ENCODE data around the gene TRAPPC10.
"Not testable (repeated sequence)": the region's sequence is repeated elsewhere in the genome, so short reads cannot be mapped to it uniquely, and the experiment has no call there.

Gene TRAPPC10

DNA sequence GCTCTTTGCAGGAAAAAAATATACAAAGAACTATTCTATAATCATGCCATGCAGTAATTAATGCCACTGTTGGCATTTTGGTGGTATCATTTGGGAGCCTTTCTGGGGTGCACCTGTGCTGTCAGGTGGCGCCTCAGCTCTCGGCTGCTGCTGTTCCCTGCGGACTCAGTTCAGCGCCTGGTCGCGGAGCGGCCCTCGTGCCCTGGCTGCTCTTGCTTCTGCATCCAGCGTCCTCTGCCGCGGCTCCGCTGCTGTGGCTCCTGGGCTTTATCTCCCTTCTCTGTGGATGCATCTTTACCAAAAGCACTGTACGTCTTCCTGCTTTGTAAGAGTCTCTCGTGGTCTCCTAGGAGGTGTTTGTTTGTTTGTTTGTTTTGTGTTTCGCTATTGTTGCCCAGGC is 60.0 kb downstream of the TRAPPC10 start:
- DNase-seq, result no peak

DNA sequence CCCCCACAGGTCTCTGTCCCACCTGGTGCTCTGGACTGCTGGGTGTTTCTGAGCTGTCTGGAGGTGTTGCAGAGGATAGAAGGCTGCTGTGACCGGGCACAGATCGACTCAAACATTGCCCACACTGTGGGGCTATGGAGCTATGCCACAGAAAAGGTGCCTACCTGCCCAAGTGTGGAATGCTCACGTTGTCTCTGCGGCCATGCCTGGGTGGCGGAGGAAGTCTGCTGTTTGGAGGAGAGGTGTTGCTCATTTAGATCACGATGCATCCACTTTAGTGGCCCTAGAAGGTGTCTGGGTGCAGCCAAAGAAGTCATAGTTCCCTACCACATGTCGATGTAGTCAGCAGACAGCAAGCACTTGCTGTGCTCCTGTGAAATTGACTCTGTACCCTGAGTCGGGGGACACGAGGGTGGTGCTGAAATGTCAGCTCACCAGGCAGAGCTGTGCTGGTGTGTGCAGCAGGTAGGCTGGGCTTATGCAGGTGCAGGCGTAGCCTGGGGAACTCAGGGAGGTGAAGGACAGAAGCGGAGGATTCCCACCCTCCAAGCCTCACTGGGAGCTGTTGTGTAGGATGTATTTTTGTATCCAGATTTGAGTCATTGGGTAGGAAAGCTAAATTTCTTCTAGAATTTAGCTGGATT is 62.3 kb downstream of the TRAPPC10 start:
- DNase-seq, result no peak

DNA sequence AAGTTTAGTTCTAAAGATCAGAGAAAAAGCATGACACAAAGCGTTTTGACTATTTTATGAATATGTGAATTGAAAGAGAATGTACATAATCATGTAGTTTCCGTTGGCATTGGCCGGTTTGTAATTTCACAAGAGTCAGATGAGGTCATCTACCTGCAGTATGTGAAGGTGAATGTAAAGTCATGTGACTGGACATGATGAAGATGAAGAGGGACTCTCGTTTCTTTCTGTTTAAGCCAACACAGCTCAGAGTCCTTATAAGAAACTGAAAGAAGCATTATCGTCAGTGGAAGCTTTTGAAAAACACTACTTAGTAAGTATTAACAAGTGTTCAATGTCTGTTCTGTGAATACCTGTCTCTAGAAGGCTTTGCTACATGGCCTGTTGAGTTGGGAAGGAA is 64.2 kb downstream of the TRAPPC10 start:
- no peak for DNase-seq

DNA sequence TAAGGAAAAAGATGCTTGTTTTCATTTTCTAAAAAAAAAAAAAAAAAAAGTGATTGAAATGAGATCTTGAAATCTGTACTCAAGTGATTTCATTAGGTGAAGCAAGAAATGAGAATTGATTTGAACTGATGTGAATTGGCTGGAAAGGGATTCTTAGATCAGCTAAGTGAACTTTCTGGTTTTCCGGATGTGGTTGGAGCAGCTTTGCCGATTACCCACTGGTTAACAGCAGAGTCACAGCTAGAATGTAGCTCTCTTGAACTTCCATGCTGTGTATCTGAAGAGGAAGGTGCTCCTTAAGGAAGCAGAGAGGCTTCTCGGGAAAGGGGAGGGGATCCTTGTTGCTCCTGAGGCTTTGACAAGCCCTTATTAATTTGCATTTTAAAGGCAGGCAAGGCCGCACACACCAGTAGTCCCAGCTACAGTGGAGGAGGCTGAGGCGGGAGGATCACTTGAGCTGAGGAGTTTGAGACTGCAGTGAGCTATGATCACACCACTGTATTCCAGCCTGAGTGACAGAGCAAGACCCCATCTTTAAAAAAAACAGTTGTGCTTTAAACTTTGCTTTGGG is 66.4 kb downstream of the TRAPPC10 start:
- no peak for DNase-seq

DNA sequence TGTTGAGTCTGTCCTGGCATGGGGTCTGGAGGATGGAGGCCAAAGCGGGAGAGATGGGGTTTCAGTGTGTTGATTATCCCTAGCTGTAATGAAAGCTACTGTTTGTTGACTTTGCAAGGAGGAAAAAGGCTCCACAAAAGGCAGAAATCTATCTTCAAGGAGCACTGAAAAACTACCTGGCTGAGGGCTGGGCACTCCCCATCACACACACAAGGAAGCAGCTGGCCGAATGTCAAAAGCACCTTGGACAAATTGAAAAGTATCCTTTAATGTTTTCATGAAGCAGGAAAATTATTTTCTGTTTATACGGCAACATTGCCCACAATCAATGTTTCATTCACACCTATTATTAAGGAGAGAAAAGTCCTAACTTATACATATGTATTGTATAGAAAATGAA is 67.3 kb downstream of the TRAPPC10 start:
- DNase-seq, result no peak

DNA sequence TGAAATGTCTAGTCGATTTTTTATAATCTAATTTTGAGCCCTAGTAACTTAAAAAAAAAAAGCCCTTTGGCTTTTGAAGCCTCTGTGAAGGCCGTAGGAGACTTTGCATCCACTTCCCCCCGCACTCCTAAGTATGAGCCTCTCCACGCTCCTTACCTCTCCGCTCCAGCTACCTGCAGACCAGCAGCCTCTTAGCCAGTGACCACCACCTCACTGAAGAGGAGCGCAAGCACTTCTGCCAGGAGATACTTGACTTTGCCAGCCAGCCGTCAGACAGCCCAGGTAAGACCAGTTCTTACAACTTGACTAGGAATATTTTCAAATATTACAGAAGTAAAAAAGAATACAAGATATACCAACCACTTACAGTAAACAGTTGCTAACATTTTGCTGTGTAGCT is 67.7 kb downstream of the TRAPPC10 start:
- no peak for DNase-seq

DNA sequence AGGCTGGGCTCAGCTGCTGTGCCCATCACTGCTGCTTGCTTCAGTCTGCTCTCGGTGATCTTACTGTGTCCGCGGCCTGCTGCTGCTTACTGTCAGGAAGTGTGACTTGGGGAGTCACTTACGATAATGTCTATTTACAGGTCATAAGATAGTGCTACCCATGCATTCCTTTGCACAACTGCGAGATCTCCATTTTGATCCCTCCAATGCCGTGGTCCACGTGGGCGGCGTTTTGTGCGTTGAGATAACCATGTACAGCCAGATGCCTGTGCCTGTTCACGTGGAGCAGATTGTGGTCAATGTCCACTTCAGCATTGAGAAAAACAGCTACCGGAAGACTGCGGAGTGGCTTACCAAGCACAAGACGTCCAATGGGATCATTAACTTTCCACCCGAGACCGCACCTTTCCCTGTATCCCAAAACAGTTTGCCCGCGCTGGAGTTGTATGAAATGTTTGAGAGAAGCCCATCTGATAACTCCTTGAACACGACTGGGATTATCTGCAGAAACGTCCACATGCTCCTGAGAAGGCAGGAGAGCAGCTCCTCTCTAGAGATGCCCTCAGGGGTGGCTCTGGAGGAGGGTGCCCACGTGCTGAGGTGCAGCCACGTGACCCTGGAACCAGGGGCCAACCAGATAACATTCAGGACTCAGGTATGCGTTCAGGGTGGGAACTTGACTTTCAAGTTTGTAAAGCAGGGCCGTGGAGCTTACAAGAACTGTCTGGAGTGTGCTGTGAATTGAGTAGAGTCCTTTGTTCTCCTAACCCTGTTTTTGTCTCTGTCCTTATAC is 70.7 kb downstream of the TRAPPC10 start:
- no peak for DNase-seq

DNA sequence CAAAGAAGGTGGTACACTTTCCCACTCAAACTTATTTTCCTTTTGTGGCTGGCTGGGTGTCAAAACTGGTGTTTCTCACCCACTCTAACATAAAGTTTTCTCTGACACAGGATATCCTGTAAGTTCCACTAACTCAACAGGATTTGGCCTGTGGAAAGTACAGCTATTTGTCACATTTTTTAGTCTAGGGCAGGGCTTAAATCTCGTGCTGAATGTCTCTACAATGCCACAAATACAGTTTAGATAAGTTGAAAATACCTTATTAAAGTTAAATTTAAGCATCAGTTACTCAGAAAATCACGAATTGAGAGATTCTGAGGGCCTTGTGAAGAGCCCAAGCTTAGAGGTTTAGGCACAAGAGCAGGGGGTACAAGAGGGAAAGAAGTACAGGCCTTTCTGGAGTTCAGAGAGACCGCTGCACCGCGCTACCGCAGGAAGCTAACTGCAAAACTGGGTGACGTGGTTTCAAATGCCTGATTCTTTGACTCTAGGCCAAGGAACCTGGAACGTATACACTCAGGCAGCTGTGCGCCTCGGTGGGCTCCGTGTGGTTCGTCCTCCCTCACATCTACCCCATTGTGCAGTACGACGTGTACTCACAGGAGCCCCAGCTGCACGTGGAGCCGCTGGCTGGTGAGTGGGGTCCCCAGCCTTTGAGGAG is 71.7 kb downstream of the TRAPPC10 start:
- DNase-seq, result no peak

DNA sequence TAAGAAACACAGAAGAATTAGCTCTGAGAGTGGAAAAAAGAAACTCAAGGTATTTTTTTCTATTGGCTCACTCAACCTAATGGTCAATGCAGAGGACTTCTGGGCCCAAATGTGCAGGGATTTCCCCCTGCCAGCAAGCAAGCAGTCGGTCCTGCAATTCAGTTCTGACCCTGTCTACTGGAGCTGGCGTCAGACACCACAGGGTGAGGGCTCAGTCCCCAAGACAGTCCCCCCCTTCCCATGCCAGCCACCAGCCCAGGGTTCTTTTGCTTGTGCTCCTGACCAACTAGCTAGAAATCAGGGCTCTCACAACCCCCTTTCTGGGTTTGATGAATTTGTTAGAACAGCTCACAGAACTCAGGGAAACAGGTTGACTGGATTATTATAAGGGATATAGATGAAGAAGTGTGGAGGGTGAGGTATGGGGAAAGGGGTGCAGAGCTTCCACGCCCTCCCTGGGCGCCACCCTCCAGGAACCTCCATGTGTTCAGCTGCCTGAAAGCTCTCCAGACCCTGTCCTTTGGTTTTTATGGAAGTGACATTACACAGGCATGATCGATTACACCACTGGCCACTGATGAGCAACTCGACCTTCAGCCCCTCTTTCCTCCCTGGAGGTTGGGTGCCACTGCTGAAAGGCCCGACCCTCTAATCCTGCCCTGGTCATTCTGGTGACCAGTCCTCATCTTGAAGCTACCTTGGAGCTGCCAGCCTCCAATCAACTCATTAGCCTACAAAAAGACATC is 72.6 kb downstream of the TRAPPC10 start:
- DNase-seq, result no peak

DNA sequence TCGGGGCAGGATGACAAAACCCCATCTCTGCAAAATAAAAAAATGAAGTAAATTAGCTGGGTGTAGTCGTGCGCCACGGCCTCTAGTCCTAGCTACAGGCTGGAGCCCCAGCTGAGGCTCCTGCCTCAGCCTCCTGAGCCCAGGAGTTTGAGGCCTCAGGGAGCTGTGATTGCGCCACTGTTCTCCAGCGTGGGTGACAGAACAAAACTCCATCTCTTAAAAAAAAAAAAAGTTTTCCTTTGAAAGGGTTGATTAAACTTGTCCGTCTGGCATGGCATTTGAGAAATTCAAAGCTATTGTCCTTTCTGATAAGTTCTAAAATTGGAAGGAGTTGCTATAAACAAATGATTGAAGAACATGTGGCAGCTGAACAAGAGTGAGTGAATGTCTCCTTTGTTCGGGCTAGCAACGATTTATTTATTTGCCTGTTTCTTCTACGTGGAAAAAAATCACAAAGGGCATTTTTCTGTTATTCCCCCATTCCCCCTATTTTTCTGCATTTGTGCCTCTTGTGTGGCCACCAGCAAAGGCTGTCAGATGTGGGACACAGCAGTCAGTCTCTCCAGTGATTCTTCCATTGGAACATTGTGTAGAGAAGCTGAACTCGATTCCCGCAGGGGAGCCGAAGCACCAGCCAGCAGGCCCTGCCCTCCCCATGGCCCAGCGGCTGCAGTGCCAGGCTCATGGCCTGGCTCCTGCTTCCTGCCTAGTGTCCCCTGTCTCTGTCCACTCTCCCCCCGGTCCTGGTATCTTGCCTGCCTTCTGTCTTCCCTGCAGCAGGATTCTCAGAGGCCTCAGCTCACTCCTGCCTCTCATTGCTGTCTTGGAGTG is 73.6 kb downstream of the TRAPPC10 start:
- DNase-seq, result no peak

DNA sequence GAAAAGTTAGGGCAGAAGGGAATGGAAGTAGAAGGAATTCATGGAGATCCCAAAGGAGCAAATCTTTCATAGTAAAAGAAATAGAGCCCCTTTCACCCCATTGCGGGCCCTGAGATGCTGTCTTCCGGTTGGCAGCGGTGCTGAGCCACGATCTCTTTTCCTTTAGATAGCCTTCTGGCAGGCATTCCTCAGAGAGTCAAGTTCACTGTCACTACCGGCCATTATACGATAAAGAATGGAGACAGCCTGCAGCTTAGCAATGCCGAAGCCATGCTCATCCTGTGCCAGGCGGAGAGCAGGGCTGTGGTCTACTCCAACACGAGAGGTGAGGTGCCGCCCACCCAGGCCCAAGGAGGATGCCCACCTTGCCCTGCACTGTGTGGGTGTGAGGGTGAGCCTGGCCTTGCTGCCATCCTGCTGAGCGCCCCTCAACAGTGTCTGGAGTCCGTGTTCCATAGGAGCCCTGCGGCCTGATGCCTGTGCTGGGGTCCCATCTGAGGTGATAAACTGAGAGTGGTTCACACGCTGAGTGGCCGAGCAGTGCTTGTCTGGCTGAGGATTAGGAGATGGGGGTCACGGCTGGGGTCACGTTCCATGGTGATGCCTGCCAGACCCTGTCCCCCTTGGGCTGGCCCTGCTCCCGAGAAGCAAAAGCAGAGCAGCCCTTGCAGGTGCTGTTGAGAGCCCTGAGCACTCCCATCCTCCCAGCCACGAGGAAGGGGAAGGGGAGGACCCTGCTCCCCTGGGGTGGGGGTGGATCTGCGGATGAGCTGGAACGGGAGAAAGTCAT is 74.7 kb downstream of the TRAPPC10 start:
- DNase-seq, result no peak

DNA sequence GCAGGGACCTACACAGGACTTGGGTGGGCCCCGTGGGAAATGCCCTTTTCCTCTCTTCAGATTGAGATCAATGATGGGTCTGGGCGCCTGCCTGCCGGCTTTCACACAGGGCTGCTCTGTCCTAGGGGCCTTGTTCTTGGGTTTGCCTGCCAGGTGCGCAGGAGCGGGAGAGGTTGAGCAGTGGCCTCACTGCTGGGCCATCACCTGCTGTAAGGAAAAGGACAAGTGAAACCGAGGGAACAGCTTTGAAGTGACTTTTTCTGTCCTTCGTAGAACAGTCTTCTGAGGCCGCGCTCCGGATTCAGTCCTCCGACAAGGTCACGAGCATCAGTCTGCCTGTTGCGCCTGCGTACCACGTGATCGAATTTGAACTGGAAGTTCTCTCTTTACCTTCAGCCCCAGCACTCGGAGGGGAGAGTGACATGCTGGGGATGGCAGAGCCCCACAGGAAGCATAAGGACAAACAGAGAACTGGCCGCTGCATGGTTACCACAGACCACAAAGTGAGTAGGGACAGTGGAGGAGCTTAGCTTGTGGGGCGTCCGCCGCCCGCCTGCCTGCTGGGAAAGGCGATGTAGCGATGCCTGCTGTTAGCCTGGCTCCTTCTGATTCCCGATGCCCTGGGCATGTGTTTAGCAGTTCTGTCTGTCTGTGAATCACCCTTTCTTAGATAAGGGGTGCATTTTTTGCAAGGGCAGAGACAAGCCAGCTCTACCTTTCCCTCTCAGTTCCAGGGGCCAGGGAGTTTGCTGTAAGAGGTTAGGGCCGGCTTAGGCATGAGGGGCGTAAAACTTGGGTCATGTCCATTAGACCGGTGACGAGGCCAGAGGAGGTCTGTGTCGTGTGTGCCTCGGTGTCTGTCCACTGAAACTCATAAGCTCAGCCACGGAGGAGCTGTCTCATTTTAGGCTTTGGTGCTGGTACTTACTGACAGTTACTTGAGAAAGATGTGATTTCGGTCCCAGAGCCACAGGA is 75.6 kb downstream of the TRAPPC10 start:
- no peak for DNase-seq

DNA sequence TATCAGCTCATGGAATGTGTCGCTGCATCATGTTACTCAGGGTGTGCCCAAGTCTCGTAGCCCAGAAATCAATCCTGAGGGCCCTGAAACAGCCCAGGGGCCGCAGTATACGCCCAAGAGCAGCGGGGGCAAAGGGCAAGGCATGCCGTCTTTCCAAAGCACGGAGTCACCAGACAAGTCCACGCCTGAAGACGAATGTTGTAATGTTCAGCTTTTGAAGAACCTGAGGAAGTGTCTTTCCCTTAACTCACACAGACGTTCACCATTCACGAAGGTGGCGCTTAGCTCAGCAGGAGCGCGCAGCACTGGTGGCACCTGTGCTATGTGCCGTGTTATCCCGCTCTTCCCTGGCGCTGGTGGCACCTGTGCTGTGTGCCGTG is 76.3 kb downstream of the TRAPPC10 start:
- DNase-seq, result no peak

DNA sequence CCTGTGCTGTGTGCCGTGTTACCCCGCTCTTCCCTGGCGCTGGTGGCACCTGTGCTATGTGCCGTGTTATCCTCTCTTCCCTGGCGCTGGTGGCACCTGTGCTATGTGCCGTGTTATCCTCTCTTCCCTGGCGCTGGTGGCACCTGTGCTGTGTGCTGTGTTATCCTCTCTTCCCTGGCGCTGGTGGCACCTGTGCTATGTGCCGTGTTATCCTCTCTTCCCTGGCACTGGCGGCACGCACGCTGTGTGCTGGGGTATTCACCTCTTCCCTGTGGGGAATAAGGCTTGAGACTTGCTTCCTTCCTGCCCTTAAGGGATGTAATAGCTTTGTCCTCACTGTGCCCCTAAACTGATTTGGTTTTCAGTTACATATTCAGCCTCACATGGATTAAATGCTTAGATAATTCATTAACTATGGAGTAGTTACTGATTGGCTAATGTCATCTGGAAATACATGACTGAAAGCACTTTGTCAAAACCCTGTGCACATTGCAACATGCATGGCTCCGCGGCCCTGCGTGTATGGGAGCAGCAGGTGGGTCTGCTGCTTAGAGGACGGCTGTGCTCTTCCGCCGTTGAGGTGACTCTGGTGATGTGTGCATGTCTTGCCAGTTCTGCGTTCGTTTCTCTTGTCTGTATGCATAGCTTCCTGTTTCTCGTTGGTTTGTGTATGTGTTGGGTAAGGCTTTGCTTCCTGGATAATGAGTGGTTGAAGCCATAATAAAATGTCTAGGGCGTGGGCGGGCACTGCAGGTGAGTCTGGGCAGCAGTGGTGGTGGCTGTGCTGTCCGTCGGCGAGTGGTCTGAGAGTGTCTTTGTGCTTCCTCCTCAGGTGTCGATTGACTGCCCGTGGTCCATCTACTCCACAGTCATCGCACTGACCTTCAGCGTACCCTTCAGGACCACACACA is 77.1 kb downstream of the TRAPPC10 start:
- DNase-seq, result no peak

DNA sequence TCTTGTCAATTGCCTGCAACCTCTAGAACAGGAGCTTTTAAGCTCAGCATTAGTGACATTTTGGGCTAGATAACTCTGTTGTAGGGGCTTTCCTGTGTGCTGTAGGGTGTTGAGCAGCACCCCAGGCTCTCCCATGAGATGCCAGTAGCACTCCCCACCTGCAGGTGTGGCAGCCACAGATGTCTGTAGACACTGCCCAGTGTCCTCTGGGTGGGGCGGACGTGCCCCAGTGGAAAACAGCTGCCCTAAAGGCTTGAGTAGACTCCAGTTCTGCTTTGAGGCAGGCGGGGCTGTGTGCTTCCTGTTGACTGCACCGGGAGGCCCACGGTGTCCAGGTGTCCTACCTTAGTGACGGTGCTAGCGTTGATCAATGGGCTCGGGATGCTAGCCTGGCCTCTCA is 78.2 kb downstream of the TRAPPC10 start:
- no peak for DNase-seq

DNA sequence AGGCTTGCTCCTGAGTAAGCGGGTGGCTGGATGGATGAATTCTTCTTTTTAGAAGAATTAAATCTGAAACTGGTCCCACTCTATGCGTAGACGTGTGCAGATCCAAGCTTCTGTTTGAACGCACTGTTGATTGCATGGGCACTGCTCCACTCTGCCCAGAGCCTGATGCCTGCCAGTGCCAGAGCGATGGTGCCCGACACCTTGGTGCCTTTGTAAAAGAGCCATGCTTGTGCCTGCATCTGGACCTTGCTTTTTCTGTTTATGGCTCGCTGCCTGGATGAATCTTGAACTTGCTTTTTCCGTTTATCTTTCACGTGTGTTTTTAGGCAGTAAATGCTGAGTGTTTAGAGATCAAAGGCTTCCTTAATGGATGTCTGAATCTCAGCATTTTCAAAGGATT is 80.1 kb downstream of the TRAPPC10 start:
- DNase-seq, result no peak

DNA sequence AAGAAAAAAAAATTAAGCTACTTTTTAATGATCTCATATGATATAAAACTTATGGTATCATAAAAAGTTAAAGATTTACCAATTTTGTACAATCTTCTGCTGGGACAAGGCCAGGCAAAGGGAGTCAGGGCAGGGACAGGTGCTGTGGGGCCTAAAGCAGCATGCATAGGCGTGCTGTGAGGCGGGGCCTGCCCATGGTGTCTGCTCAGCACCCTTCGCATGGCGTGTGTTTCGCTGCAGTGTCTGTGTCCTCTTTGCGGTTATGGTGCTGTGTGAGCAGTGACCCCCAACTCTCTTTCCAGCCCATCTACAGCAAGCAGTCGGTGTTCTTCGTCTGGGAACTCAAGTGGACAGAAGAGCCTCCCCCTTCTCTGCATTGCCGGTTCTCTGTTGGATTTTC is 81.7 kb downstream of the TRAPPC10 start:
- DNase-seq, result no peak

DNA sequence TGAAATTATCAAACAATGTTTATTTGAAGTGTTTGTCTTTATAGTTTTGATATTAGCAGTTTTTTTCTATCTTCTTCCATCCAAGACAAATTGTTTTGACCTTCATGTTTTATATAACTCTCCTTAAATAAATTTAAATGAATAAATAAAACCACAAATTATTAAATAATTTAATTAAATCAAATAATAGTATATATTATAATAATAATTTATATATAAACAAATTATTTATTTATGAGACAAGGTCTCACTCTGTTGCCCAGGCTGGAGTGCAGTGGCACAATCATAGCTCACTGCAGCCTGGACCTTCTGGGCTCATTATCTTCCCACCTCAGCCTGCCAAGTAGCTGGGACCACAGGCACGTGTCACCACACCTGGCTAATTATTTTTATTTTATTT is 82.7 kb downstream of the TRAPPC10 start:
- no peak for DNase-seq

DNA sequence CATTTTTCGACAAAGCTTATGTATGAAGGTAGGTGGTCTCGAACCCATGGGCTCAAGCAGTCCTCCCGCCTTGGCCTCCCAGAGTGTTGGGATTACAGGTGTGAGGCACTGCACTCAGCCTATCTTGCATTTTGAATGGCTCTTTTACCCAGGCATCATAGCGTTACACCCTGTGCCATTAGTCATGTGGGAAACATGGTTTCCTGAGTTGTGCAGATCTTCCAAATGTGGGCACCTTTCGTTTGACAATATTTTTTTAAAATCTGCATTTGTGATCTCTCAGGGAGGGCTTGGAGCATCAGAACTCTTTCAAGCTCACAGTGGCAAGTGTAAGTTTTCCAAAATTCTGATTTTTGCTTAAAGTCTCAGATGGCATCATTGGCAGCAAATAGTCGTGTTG is 86.4 kb downstream of the TRAPPC10 start:
- DNase-seq, result not testable (repeated sequence)

All from SIG-M5 (cell line).